Measurements from ENCODE around the gene PELI2. TPM values are rescaled to one million over a fixed set of nuclear protein-coding genes. Genes with fewer than 3 reads are reported as not detected.

Gene PELI2
- total and polyA plus RNA-seq, 2 experiments from 2014 or later = 8.0 to 24.5 TPM

DNA sequence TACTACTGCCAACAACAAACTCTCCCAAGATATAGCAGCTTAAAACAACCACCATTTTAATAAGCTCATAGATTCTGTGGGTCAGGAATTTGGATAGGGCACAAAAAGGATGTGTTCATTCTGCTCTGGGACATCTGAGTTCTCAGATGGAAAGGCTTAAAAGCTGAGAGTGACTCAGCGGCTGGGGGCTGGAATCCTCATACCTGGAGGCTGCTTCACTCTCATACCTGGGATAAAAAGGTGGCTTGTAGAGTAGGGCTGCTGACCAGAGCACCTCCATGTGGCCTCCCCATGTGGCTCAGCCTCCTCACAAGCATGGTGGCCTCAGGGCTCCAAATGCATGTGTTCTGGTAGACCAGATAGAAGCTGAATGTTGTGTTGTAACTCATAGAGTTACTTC is 20.2 kb upstream of the PELI2 start (continued):
- TF ChIP-seq, protein P1, sequence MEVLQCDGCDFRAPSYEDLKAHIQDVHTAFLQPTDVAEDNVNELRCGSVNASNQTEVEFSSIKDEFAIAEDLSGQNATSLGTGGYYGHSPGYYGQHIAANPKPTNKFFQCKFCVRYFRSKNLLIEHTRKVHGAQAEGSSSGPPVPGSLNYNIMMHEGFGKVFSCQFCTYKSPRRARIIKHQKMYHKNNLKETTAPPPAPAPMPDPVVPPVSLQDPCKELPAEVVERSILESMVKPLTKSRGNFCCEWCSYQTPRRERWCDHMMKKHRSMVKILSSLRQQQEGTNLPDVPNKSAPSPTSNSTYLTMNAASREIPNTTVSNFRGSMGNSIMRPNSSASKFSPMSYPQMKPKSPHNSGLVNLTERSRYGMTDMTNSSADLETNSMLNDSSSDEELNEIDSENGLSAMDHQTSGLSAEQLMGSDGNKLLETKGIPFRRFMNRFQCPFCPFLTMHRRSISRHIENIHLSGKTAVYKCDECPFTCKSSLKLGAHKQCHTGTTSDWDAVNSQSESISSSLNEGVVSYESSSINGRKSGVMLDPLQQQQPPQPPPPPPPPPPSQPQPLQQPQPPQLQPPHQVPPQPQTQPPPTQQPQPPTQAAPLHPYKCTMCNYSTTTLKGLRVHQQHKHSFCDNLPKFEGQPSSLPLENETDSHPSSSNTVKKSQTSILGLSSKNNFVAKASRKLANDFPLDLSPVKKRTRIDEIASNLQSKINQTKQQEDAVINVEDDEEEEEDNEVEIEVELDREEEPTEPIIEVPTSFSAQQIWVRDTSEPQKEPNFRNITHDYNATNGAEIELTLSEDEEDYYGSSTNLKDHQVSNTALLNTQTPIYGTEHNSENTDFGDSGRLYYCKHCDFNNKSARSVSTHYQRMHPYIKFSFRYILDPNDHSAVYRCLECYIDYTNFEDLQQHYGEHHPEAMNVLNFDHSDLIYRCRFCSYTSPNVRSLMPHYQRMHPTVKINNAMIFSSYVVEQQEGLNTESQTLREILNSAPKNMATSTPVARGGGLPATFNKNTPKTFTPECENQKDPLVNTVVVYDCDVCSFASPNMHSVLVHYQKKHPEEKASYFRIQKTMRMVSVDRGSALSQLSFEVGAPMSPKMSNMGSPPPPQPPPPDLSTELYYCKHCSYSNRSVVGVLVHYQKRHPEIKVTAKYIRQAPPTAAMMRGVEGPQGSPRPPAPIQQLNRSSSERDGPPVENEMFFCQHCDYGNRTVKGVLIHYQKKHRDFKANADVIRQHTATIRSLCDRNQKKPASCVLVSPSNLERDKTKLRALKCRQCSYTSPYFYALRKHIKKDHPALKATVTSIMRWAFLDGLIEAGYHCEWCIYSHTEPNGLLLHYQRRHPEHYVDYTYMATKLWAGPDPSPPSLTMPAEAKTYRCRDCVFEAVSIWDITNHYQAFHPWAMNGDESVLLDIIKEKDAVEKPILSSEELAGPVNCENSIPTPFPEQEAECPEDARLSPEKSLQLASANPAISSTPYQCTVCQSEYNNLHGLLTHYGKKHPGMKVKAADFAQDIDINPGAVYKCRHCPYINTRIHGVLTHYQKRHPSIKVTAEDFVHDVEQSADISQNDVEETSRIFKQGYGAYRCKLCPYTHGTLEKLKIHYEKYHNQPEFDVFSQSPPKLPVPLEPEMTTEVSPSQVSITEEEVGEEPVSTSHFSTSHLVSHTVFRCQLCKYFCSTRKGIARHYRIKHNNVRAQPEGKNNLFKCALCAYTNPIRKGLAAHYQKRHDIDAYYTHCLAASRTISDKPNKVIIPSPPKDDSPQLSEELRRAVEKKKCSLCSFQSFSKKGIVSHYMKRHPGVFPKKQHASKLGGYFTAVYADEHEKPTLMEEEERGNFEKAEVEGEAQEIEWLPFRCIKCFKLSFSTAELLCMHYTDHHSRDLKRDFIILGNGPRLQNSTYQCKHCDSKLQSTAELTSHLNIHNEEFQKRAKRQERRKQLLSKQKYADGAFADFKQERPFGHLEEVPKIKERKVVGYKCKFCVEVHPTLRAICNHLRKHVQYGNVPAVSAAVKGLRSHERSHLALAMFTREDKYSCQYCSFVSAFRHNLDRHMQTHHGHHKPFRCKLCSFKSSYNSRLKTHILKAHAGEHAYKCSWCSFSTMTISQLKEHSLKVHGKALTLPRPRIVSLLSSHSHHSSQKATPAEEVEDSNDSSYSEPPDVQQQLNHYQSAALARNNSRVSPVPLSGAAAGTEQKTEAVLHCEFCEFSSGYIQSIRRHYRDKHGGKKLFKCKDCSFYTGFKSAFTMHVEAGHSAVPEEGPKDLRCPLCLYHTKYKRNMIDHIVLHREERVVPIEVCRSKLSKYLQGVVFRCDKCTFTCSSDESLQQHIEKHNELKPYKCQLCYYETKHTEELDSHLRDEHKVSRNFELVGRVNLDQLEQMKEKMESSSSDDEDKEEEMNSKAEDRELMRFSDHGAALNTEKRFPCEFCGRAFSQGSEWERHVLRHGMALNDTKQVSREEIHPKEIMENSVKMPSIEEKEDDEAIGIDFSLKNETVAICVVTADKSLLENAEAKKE (CRISPR knock-in tag; IDR thresholded peaks at IDR 0.05) = no peak
- no peak for TF ChIP-seq EZH2phosphoT487 (IDR thresholded peaks at IDR 0.05; ENCODE audit: unreplicated experiment)
- no peak for TF ChIP-seq CREB1 (CRISPR knock-in tag; IDR thresholded peaks at IDR 0.05; ENCODE audit: low read depth)
- TF ChIP-seq JUNB (IDR thresholded peaks at IDR 0.05; ENCODE audit: unreplicated experiment) = no peak
- TF ChIP-seq NANOG (IDR thresholded peaks at IDR 0.05; ENCODE audit: borderline replicate concordance) = no peak
- no peak for TF ChIP-seq STAT1 (IDR thresholded peaks at IDR 0.05; ENCODE audit: unreplicated experiment)
- TF ChIP-seq, protein P2, sequence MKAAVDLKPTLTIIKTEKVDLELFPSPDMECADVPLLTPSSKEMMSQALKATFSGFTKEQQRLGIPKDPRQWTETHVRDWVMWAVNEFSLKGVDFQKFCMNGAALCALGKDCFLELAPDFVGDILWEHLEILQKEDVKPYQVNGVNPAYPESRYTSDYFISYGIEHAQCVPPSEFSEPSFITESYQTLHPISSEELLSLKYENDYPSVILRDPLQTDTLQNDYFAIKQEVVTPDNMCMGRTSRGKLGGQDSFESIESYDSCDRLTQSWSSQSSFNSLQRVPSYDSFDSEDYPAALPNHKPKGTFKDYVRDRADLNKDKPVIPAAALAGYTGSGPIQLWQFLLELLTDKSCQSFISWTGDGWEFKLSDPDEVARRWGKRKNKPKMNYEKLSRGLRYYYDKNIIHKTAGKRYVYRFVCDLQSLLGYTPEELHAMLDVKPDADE (IDR thresholded peaks at IDR 0.05) = no peak

DNA sequence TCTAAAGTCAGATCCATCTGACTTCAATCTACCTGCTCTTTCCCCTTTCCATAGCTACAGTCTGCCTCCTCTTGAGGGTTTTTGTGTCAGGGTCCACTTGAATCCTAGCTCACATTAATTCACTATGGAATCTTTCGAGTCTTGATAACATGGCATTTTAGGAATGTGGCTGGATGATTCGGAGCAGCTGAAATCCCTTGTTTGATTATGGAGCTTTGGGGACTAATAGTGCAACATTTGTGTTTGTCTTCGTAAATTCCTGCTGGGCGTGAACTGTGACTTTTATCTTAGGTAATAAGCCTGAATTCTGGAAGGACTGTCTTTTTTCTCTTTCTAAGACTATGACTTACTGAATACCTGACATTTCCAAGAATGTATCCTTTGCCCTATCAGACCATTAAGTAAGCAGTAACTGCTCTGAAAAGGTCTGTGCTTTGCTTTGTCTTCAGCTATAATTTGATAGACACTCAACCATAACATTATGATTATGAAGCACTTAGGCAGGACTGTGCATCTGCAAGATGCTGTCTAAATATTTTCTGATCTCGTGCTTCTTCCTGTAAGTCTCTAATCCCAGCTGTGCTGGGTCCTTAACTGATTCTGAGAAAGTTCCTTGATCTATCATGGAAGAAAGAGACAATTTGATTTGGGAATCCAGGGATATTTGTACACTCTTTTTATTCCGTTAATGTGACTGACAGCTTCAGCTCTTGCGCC is 19.0 kb upstream of the PELI2 start:
- H3K4me3 Mint-ChIP-seq = no peak overlapping the region
- no peaks in the 10 kb centered on the region for H3K4me1 Mint-ChIP-seq
- H3K9me2 ChIP-seq (ENCODE audit: insufficient read depth) = peaks cover 7% of the 10 kb centered on the region
- H3K27ac Mint-ChIP-seq = no peak overlapping the region
- H3K4me1 ChIP-seq (ENCODE audit: insufficient read depth) = no peaks in the 10 kb centered on the region; the same call in 1 of the 2 replicates
- H3K4me2 ChIP-seq = no peak overlapping the region
- no peaks in the 10 kb centered on the region for H3F3A ChIP-seq (replicated peaks; ENCODE audit: low read depth)
- H3K79me2 ChIP-seq (replicated peaks; ENCODE audit: insufficient read depth) = no peaks in the 10 kb centered on the region
- DNase-seq (ENCODE audit: low spot score) (no peak), ATAC-seq (no peak)
- TF ChIP-seq STAT1 (IDR thresholded peaks at IDR 0.05; ENCODE audit: unreplicated experiment) = no peak
- TF ChIP-seq JUNB (IDR thresholded peaks at IDR 0.05; ENCODE audit: unreplicated experiment) = no peak
- H3K36me3 Mint-ChIP-seq (ENCODE audit: low read depth) = no peaks in the 10 kb centered on the region
- peaks cover 4% of the 10 kb centered on the region for H3K27me3 Mint-ChIP-seq (ENCODE audit: insufficient read depth, low read depth, poor library complexity)
- H3K9me3 Mint-ChIP-seq = no peaks in the 10 kb centered on the region
- no peaks in the 10 kb centered on the region for H3K36me3 ChIP-seq (ENCODE audit: insufficient read depth)
- no peak overlapping the region for H3K4me3 ChIP-seq
- no peaks in the 10 kb centered on the region for H3K27me3 ChIP-seq (ENCODE audit: insufficient read depth)
- H3K27ac ChIP-seq (ENCODE audit: low read depth) = no peak overlapping the region
- no peaks in the 10 kb centered on the region for H4K20me1 ChIP-seq (replicated peaks; ENCODE audit: insufficient read depth)
- no peak overlapping the region for H2AFZ ChIP-seq

All from GM23338 (cell line).